GM13977 (cell line): ENCODE results near the gene UGT1A3.

Experiments used
- DNase-seq: peaks from one replicate; pipeline ENCODE4 v3.0.0; 2012; ENCODE audit warnings: low spot score
- CTCF ChIP-seq: IDR thresholded peaks from 2 replicates; pipeline ENCODE4 v1.5.1; 2012; ENCODE audit warnings: mild to moderate bottlenecking, control low read depth; ENCODE audit not compliant: insufficient read depth; ENCODE audit errors: extremely low read depth, missing control alignments
- in situ Hi-C: fragments of 300-500 bp; cut with MboI; formaldehyde crosslinking; loops from one replicate; pipeline ENCODE4 v1.12.0; 2022; ENCODE audit warnings: low sequenced_read_pairs, low pct_unique_long_range_greater_than_20kb, mixed read lengths, inconsistent platforms; ENCODE audit not compliant: unreplicated experiment

UGT1A3 gene

GRCh38 chr2:233799716-233800115 is 70.9 kb downstream of the UGT1A3 start:
- in situ Hi-C loops = no loop called here
- no peak for TF ChIP-seq CTCF

GRCh38 chr2:233800208-233800607 is 71.4 kb downstream of the UGT1A3 start:
- in situ Hi-C loops = no loop called here
- DNase-seq = no peak
- TF ChIP-seq CTCF = no peak

More at GRCh38 chr2:233799716-233800115, 70.9 kb downstream of the UGT1A3 start:
- DNase-seq = no peak

GRCh38 chr2:233801357-233802131 is 72.7 kb downstream of the UGT1A3 start:
- in situ Hi-C loops = no loop called here
- TF ChIP-seq CTCF = peak; percentile 5
- no peak for DNase-seq

GRCh38 chr2:233802132-233802815 is 73.4 kb downstream of the UGT1A3 start:
- in situ Hi-C loops = no loop called here
- no peak for TF ChIP-seq CTCF
- no peak for DNase-seq

- no peak for TF ChIP-seq CTCF
- in situ Hi-C loops = no loop called here
- no peak for DNase-seq
Measured at GRCh38 chr2:233803292-233803911, 74.6 kb downstream of the UGT1A3 start.

- no peak for TF ChIP-seq CTCF
- DNase-seq = no peak
- in situ Hi-C loops = no loop called here
Measured at GRCh38 chr2:233803994-233804393, 75.2 kb downstream of the UGT1A3 start.
